Heart right ventricle (tissue), 16 donors: ENCODE data around the gene UTS2B. TPM values are rescaled to one million over a fixed set of nuclear protein-coding genes. Genes with fewer than 3 reads are reported as not detected.

ENCODE experiments used
- ATAC-seq, 8 donors: fragments of 200-7000 bp; cut with Tn5 transposase; one replicate each; pipeline ENCODE4 v1.9.1; 2020; ENCODE audit warnings: mild to moderate bottlenecking in 8 of 8, moderate library complexity in 8 of 8, moderate number of reproducible peaks in 1 of 8
- DNase-seq, 2 donors: peaks; one replicate each; pipeline ENCODE4 v3.0.0-alpha.2; 2020
- H3K27ac ChIP-seq, 10 donors: fragments of 200-600 bp; sonication (generic) in 2 of 10; one replicate each; pipeline versions ENCODE4 v1.5.0 to v1.8.0; 2020 to 2022; ENCODE audit warnings: mild to moderate bottlenecking in 3 of 10
- H3K27me3 ChIP-seq, 7 donors: fragments of 200-600 bp; one replicate each; pipeline ENCODE4 v1.8.0; 2021 to 2022; ENCODE audit warnings: mild to moderate bottlenecking in 2 of 7
- H3K36me3 ChIP-seq, 9 donors: fragments of 200-600 bp; sonication (generic) in 1 of 9; one replicate each; pipeline versions ENCODE4 v1.5.0 to v1.8.0; 2020 to 2022; ENCODE audit warnings: mild to moderate bottlenecking in 2 of 9
- H3K4me1 ChIP-seq, 9 donors: fragments of 200-600 bp; sonication (generic) in 1 of 9; one replicate each; pipeline versions ENCODE4 v1.5.0 to v1.8.0; 2020 to 2022; ENCODE audit warnings: mild to moderate bottlenecking in 4 of 9
- H3K4me3 ChIP-seq, 10 donors: fragments of 200-600 bp; sonication (generic) in 2 of 10; one replicate each; pipeline versions ENCODE4 v1.5.0 to v1.8.0; 2020 to 2022; ENCODE audit warnings: mild to moderate bottlenecking in 7 of 10, moderate library complexity in 2 of 10
- H3K9me3 ChIP-seq, 11 donors: fragments of 200-600 bp in 10 of 11; sonication (generic) in 2 of 11; one replicate each; pipeline versions ENCODE4 v1.5.0 to v1.8.0; 2013 to 2022; ENCODE audit warnings: mild to moderate bottlenecking in 2 of 11, control low read depth in 1 of 11, moderate library complexity in 1 of 11
- CTCF ChIP-seq, 9 donors: fragments of 200-600 bp; sonication (generic) in 2 of 9; IDR thresholded peaks; one replicate each; pipeline versions ENCODE4 v1.5.0 to v1.8.0; 2021 to 2022; ENCODE audit warnings: antibody characterized with exemption in 9 of 9, mild to moderate bottlenecking in 5 of 9, moderate library complexity in 1 of 9
- WGBS, 2 donors: extraction: QIAGEN DNeasy Blood & Tissue Kit; methylation state at CpG; one replicate each; pipeline ENCODE4 v1.1.7; 2013; ENCODE audit warnings: inconsistent platforms in 1 of 2; 5-methylcytosine and 5-hydroxymethylcytosine counted together
- intact Hi-C, 10 donors: fragments of 100-400 bp; cut with DNase I; formaldehyde crosslinking; loops; one replicate each; pipeline versions ENCODE4 v1.11.1 to v1.14.2; 2022
- polyA plus RNA-seq, 2 donors: library from polyadenylated mRNA; stranded (reverse); fragments of 200-250 nt; gene quantifications; one replicate each; pipeline ENCODE4 v1.2.3, GENCODE V29; 2013
- total RNA-seq, 10 donors: library from RNA; stranded (reverse); fragmentation: NEBNext Ultra II Directional in 3 of 10; extraction: Animal tissue kit (Norgen Biotek cat#: 25700) in 3 of 10; gene quantifications; one replicate each; pipeline versions ENCODE4 v1.2.1 to v1.2.4, GENCODE V29; 2021 to 2023
- donor health status: Arrhythmogenic right ventricular cardiomyopathy.
- donor health status: ischemic (EF 13 %, LVEDD 7.1; RV severe dilation, severe dysfunction).
- donor health status: healthy with polysubstance abuse.
- donor health status: DM: no; HTN: yes; CAD: no.
- donor health status: DM: no; HTN: no; CAD: no.
- donor health status: ischemic (EF 25% LVEDD 6.9; RV normal size, moderate dysfunction).
- donor health status: ischemic (EF 25% LVEDD 5.7; RV mildly dilated, moderate dysfunction).
- donor health status: healthy.
- donor health status: DM: yes; HTN: yes; CAD: no.
- donor health status: Ischemic cardiomyopathy.
- donor health status: ischemic (EF 35%, LVEDD 5.7; RV mildly dilated, moderate dysfunction).
- donor health status: nonischemic (EF 11% LVEDD 7.7; RV severe dilation, severe dysfunction).
- donor health status: DM: yes; HTN: yes; CAD: no.
- donor health status: PGD.
- donor health status: ischemic (EF 29% LVEDD 5.4; RV normal size, mild dysfunction).
- donor health status: nonischemic (EF 23%, LVEDD 6.1; RV moderate dilation, normal function).

The UTS2B gene
- total and polyA plus RNA-seq, 12 donors, result 0.10 to 0.53 (median 0.25) TPM; not detected in 5

- H3K27me3 ChIP-seq, result no peaks in the 10 kb centered on the region
- no peak overlapping the region for H3K4me3 ChIP-seq
- DNase-seq, result no peak
- H3K9me3 ChIP-seq, result no peaks in the 10 kb centered on the region
- H3K4me1 ChIP-seq, result no peaks in the 10 kb centered on the region
- TF ChIP-seq CTCF (IDR thresholded peaks at IDR 0.05), result no peak
- H3K36me3 ChIP-seq, result no peaks in the 10 kb centered on the region
- WGBS, 2 donors, result 81 to 89% methylated on average over 5 of the region's 5 CpGs
- no peak for ATAC-seq
- intact Hi-C loops, result no loop called here
- no peak overlapping the region for H3K27ac ChIP-seq
These were observed 10.0 kb downstream of the UTS2B start for GRCh38 chr3:191320316-191320715.

GRCh38 chr3:191316876-191317603 is 13.3 kb downstream of the UTS2B start:
- intact Hi-C loops, result no loop called here
- no peaks in the 10 kb centered on the region for H3K9me3 ChIP-seq
- TF ChIP-seq CTCF (IDR thresholded peaks at IDR 0.05), result no peak
- ATAC-seq (no peak), DNase-seq (no peak)
- no peak overlapping the region for H3K27ac ChIP-seq
- H3K27me3 ChIP-seq, result no peaks in the 10 kb centered on the region
- no peak overlapping the region for H3K4me3 ChIP-seq
- no peaks in the 10 kb centered on the region for H3K36me3 ChIP-seq
- 95 to 97% methylated on average over 38 to 40 of the region's 40 CpGs for WGBS, 2 donors
- no peaks in the 10 kb centered on the region for H3K4me1 ChIP-seq

- 83 to 90% methylated on average over 5 of the region's 5 CpGs for WGBS, 2 donors
- H3K4me1 ChIP-seq, result no peaks in the 10 kb centered on the region
- H3K36me3 ChIP-seq, result no peaks in the 10 kb centered on the region
- no peaks in the 10 kb centered on the region for H3K9me3 ChIP-seq
- H3K27ac ChIP-seq, result no peak overlapping the region
- no peak overlapping the region for H3K4me3 ChIP-seq
- intact Hi-C loops, result no loop called here
- no peak for ATAC-seq
- no peaks in the 10 kb centered on the region for H3K27me3 ChIP-seq
- no peak for DNase-seq
- TF ChIP-seq CTCF (IDR thresholded peaks at IDR 0.05), result no peak
These were observed 16.1 kb downstream of the UTS2B start for GRCh38 chr3:191314109-191314728.

GRCh38 chr3:191313296-191313695 is 17.0 kb downstream of the UTS2B start:
- no peak for TF ChIP-seq CTCF (IDR thresholded peaks at IDR 0.05)
- Histone ChIP-seq H3K9me3 (no peaks in the 10 kb centered on the region), H3K27ac (no peak overlapping the region), H3K36me3 (no peaks in the 10 kb centered on the region), H3K4me1 (no peaks in the 10 kb centered on the region), H3K4me3 (no peak overlapping the region), H3K27me3 (no peaks in the 10 kb centered on the region)
- intact Hi-C loops, result no loop called here
- no peak for ATAC-seq
- WGBS, 2 donors, result 94 to 97% methylated on average over 2 of the region's 2 CpGs
- DNase-seq, result no peak
